H1 (cell line): ENCODE measurements around the gene RFFL. TPM values are rescaled to one million over a fixed set of nuclear protein-coding genes. Genes with fewer than 3 reads are reported as not detected.
A peak's percentile ranks its signal among the peaks of the same experiment; 100 is the strongest.

Experiments
- BACH1 ChIP-seq: IDR thresholded peaks from 2 replicates; pipeline ENCODE4 v1.6.1; 2012; ENCODE audit warnings: low read length, improper control_type of control experiment
- BRCA1 ChIP-seq: IDR thresholded peaks from 2 replicates; pipeline ENCODE4 v1.6.1; 2012; ENCODE audit warnings: low read depth, low read length, improper control_type of control experiment
- CBX5 ChIP-seq: fragments of 300-800, 300-1000 bp; sonication (generic); IDR thresholded peaks from 2 replicates; pipeline ENCODE4 v1.7.1; 2016; ENCODE audit warnings: antibody characterized with exemption, low read length, low read depth
- CEBPB ChIP-seq: IDR thresholded peaks from 2 replicates; pipeline ENCODE4 v1.6.1; 2012; ENCODE audit warnings: low read depth, low read length
- JUND ChIP-seq: IDR thresholded peaks from 2 replicates; pipeline ENCODE4 v1.6.1; 2011; ENCODE audit warnings: mild to moderate bottlenecking, improper control_type of control experiment, low read length
- MAFK ChIP-seq: IDR thresholded peaks from 2 replicates; pipeline ENCODE4 v1.6.1; 2012; ENCODE audit warnings: low read depth, mild to moderate bottlenecking, improper control_type of control experiment, low read length
- POLR2A ChIP-seq, 2 experiments: IDR thresholded peaks; 1 replicate in 1 of 2; 2 replicates in 1 of 2; pipeline ENCODE4 v1.6.1; 2011; ENCODE audit warnings: low read depth in 2 of 2, low read length in 2 of 2, mild to moderate bottlenecking in 2 of 2; ENCODE audit errors: control extremely low read depth in 1 of 2
- POLR2AphosphoS5 ChIP-seq: IDR thresholded peaks from 2 replicates; pipeline ENCODE4 v1.6.1; 2011; ENCODE audit warnings: low read depth, low read length
- TAF1 ChIP-seq: IDR thresholded peaks from 2 replicates; pipeline ENCODE4 v1.6.1; 2011; ENCODE audit warnings: mild to moderate bottlenecking, low read depth, low read length
- TEAD4 ChIP-seq: IDR thresholded peaks from 2 replicates; pipeline ENCODE4 v1.6.1; 2012; ENCODE audit warnings: low read depth, low read length, inconsistent platforms, mixed read lengths
- YY1 ChIP-seq: IDR thresholded peaks from 2 replicates; pipeline ENCODE4 v1.6.1; 2011; ENCODE audit warnings: low read depth, mild to moderate bottlenecking, low read length
- polyA plus RNA-seq, 7 experiments: library from polyadenylated mRNA; depleted of rRNA in 3 of 7; stranded (reverse) in 5 of 7; unstranded in 2 of 7; fragments of >200 nt in 5 of 7; fragments of 200-250 nt in 2 of 7; gene quantifications; 1 replicate in 5 of 7; 2 replicates in 1 of 7; 4 replicates in 1 of 7; pipeline versions ENCODE4 v1.2.1 to v1.2.3, GENCODE V29; 2011 to 2013; ENCODE audit warnings: missing spikeins in 2 of 7, mixed read lengths in 2 of 7
- total RNA-seq: library from RNA; stranded (reverse); fragmentation: NEBNext Ultra II Directional; extraction: Animal tissue kit (Norgen Biotek cat#: 25700); gene quantifications from 2 replicates; pipeline ENCODE4 v1.2.1, GENCODE V29; 2021
- TF ChIP-seq, protein P1 (sequence below): fragments of 300-600 bp; sonication (generic); IDR thresholded peaks from 2 replicates; pipeline ENCODE4 v1.7.1; 2012; ENCODE audit warnings: low read length, moderate library complexity, mild to moderate bottlenecking, inconsistent platforms; ENCODE audit not compliant: insufficient replicate concordance

Gene RFFL
- total and polyA plus RNA-seq, 2 of the 8 experiments (the other 6 are each of a cell fraction or from before 2014, with no cell fraction given) = 14.0 to 24.5 TPM

DNA sequence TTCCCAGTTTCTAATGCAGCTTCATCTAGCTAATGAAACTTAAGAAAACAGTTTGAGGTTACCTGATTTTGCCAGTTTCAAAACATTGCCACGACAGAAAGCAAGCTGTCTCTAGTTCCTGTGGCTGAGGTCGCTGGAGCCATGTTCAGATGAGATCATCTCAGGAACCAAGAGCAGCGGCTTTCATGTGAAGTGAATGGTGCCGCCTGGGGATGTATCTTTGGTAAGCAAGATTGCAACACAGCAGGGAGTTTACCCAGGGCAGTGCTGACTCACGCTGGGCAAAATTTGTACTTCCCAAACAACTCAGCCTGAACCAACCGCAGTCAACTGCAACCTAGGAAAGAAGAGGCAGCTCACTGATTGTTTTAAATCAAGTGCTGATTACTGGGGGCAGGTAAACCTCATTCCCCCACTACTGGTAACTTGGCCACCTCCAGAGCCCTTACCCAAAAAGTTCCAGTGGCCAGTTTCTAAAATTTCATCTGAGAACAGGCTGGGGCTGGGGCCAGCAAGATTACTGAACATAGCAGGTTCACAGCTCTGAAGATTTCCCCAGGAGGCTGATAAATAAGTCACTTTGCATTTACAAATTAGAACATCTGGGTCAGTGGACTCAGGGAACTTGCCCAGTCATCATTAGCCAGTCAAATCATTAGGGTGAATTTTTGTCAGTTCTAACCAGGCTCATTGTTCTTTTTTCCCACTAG lies at the start of gene RFFL (continued):
- TF ChIP-seq, protein P1, sequence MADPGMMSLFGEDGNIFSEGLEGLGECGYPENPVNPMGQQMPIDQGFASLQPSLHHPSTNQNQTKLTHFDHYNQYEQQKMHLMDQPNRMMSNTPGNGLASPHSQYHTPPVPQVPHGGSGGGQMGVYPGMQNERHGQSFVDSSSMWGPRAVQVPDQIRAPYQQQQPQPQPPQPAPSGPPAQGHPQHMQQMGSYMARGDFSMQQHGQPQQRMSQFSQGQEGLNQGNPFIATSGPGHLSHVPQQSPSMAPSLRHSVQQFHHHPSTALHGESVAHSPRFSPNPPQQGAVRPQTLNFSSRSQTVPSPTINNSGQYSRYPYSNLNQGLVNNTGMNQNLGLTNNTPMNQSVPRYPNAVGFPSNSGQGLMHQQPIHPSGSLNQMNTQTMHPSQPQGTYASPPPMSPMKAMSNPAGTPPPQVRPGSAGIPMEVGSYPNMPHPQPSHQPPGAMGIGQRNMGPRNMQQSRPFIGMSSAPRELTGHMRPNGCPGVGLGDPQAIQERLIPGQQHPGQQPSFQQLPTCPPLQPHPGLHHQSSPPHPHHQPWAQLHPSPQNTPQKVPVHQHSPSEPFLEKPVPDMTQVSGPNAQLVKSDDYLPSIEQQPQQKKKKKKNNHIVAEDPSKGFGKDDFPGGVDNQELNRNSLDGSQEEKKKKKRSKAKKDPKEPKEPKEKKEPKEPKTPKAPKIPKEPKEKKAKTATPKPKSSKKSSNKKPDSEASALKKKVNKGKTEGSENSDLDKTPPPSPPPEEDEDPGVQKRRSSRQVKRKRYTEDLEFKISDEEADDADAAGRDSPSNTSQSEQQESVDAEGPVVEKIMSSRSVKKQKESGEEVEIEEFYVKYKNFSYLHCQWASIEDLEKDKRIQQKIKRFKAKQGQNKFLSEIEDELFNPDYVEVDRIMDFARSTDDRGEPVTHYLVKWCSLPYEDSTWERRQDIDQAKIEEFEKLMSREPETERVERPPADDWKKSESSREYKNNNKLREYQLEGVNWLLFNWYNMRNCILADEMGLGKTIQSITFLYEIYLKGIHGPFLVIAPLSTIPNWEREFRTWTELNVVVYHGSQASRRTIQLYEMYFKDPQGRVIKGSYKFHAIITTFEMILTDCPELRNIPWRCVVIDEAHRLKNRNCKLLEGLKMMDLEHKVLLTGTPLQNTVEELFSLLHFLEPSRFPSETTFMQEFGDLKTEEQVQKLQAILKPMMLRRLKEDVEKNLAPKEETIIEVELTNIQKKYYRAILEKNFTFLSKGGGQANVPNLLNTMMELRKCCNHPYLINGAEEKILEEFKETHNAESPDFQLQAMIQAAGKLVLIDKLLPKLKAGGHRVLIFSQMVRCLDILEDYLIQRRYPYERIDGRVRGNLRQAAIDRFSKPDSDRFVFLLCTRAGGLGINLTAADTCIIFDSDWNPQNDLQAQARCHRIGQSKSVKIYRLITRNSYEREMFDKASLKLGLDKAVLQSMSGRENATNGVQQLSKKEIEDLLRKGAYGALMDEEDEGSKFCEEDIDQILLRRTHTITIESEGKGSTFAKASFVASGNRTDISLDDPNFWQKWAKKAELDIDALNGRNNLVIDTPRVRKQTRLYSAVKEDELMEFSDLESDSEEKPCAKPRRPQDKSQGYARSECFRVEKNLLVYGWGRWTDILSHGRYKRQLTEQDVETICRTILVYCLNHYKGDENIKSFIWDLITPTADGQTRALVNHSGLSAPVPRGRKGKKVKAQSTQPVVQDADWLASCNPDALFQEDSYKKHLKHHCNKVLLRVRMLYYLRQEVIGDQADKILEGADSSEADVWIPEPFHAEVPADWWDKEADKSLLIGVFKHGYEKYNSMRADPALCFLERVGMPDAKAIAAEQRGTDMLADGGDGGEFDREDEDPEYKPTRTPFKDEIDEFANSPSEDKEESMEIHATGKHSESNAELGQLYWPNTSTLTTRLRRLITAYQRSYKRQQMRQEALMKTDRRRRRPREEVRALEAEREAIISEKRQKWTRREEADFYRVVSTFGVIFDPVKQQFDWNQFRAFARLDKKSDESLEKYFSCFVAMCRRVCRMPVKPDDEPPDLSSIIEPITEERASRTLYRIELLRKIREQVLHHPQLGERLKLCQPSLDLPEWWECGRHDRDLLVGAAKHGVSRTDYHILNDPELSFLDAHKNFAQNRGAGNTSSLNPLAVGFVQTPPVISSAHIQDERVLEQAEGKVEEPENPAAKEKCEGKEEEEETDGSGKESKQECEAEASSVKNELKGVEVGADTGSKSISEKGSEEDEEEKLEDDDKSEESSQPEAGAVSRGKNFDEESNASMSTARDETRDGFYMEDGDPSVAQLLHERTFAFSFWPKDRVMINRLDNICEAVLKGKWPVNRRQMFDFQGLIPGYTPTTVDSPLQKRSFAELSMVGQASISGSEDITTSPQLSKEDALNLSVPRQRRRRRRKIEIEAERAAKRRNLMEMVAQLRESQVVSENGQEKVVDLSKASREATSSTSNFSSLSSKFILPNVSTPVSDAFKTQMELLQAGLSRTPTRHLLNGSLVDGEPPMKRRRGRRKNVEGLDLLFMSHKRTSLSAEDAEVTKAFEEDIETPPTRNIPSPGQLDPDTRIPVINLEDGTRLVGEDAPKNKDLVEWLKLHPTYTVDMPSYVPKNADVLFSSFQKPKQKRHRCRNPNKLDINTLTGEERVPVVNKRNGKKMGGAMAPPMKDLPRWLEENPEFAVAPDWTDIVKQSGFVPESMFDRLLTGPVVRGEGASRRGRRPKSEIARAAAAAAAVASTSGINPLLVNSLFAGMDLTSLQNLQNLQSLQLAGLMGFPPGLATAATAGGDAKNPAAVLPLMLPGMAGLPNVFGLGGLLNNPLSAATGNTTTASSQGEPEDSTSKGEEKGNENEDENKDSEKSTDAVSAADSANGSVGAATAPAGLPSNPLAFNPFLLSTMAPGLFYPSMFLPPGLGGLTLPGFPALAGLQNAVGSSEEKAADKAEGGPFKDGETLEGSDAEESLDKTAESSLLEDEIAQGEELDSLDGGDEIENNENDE = no peak
- TF ChIP-seq CBX5 (no peak), POLR2A (IDR thresholded peaks at IDR 0.05; ENCODE audit: control extremely low read depth in 1 of 2, low read depth in 2 of 2, low read length in 2 of 2) (peak; percentile 16 to 46; a peak in 1 of 3 replicates), YY1 (peak; percentile 53; the same call in 1 of the 2 replicates), BRCA1 (no peak), BACH1 (peak; percentile 98), TAF1 (peak; percentile 57; the same call in 1 of the 2 replicates), POLR2AphosphoS5 (peak; percentile 43), JUND (peak; percentile 79), CEBPB (peak; percentile 94), MAFK (peak; percentile 93; the same call in 1 of the 2 replicates), TEAD4 (0 out of 2 replicates have a peak, but pooled peaks have one; percentile 8)
